OCI-LY7 (cell line): ENCODE data around the gene MAN1A2. TPM values are rescaled to one million over a fixed set of nuclear protein-coding genes. Genes with fewer than 3 reads are reported as not detected.

ENCODE experiments used
- BruUV-seq: library from RNA; stranded (reverse); fragments of 400-500 nt; replicated peaks from 2 replicates; lab custom pipeline; 2021; lab: Mats Ljungman, UMichigan
- CTCF ChIA-PET: fragments of 300-600 bp; sonication (Branson Sonifier 250); formaldehyde crosslinking; loops from one replicate; lab custom pipeline; 2022; ENCODE audit warnings: antibody characterized with exemption; ENCODE audit not compliant: unreplicated experiment; lab: Charles Lee
- POLR2A ChIA-PET: fragments of 300-600 bp; sonication (Branson Sonifier 250); formaldehyde crosslinking; loops from one replicate; lab custom pipeline; 2022; ENCODE audit warnings: antibody characterized with exemption; lab: Charles Lee
- DNase-seq: peaks from one replicate; pipeline ENCODE4 v3.0.0-alpha.2; 2015; ENCODE audit warnings: low spot score
- H2AFZ ChIP-seq: fragments of 200-600 bp; sonication (generic), shearing (Covaris generic); 2 replicates; pipeline ENCODE4 v1.6.1; 2014; ENCODE audit warnings: mild to moderate bottlenecking, antibody characterized with exemption, low read length, moderate library complexity
- H3K27ac ChIP-seq: fragments of 200-600 bp; sonication (generic); 2 replicates; pipeline ENCODE4 v1.5.1; 2014; ENCODE audit warnings: mixed run types, low read depth, mild to moderate bottlenecking, moderate library complexity, low read length, inconsistent platforms; ENCODE audit not compliant: poor library complexity, severe bottlenecking
- H3K36me3 ChIP-seq: fragments of 200-600 bp; sonication (generic); 2 replicates; pipeline ENCODE4 v1.6.1; 2014; ENCODE audit warnings: mild to moderate bottlenecking, antibody characterized with exemption, low read length, moderate library complexity, mixed read lengths; ENCODE audit not compliant: insufficient read depth
- H3K4me1 ChIP-seq: fragments of 200-600 bp; sonication (generic); 2 replicates; pipeline ENCODE4 v1.5.1; 2014; ENCODE audit warnings: mild to moderate bottlenecking, low read length; ENCODE audit not compliant: insufficient read depth, poor library complexity, severe bottlenecking
- H3K4me2 ChIP-seq: fragments of 200-600 bp; sonication (generic); 2 replicates; pipeline ENCODE4 v1.6.1; 2014; ENCODE audit warnings: mild to moderate bottlenecking, low read length
- H3K4me3 ChIP-seq: fragments of 200-600 bp; sonication (generic); 2 replicates; pipeline ENCODE4 v1.5.1; 2014; ENCODE audit warnings: mild to moderate bottlenecking, low read depth, low read length; ENCODE audit not compliant: poor library complexity, severe bottlenecking
- H3K79me2 ChIP-seq: fragments of 200-600 bp; sonication (generic); 2 replicates; pipeline ENCODE4 v1.6.1; 2016; ENCODE audit warnings: low read depth, mild to moderate bottlenecking, low read length, moderate library complexity, mixed read lengths; ENCODE audit not compliant: insufficient read depth
- H3K9me2 ChIP-seq: fragments of 200-600 bp; sonication (generic); 2 replicates; pipeline ENCODE4 v1.6.1; 2016; ENCODE audit warnings: mild to moderate bottlenecking, low read length, mixed read lengths; ENCODE audit not compliant: insufficient read depth
- H3K9me3 ChIP-seq: fragments of 200-600 bp; sonication (generic); 2 replicates; pipeline ENCODE4 v1.6.1; 2014; ENCODE audit warnings: mild to moderate bottlenecking, mixed run types, low read length, mixed read lengths
- H4K20me1 ChIP-seq: fragments of 200-600 bp; sonication (generic); 2 replicates; pipeline ENCODE4 v1.6.1; 2014; ENCODE audit warnings: mild to moderate bottlenecking, antibody characterized with exemption, low read length, moderate library complexity, mixed read lengths; ENCODE audit not compliant: insufficient read depth
- CTCF ChIP-seq: fragments of 200-600 bp; sonication (generic); conservative IDR thresholded peaks from 2 replicates; pipeline ENCODE4 v1.5.1; 2014; ENCODE audit warnings: mild to moderate bottlenecking, antibody characterized with exemption, low read length, moderate library complexity, mixed read lengths
- EZH2phosphoT487 ChIP-seq: fragments of 200-600 bp; sonication (generic); IDR thresholded peaks from 2 replicates; pipeline ENCODE4 v1.6.1; 2018; ENCODE audit warnings: low read depth, borderline replicate concordance, mild to moderate bottlenecking, mixed run types, antibody characterized with exemption, low read length, moderate library complexity, mixed read lengths
- intact Hi-C: fragments of 100-400 bp; cut with micrococcal nuclease; formaldehyde crosslinking; loops from one replicate; pipeline ENCODE4 v1.10.0; 2022; ENCODE audit not compliant: unreplicated experiment
- total RNA-seq, 2 experiments: library from RNA; depleted of rRNA in 1 of 2; stranded (reverse); fragments of >200 nt in 1 of 2; shearing (Covaris generic) in 1 of 2; gene quantifications; 2 replicates each; pipeline ENCODE4 v1.2.3, GENCODE V29; 2014 to 2022

The MAN1A2 gene
- total RNA-seq, 2 experiments from 2014 or later, result 16.1 to 27.5 TPM

- Histone ChIP-seq H3K4me3 (no peak overlapping the region), H3K79me2 (no peaks in the 10 kb centered on the region), H3K9me2 (no peaks in the 10 kb centered on the region), H3K4me2 (no peak overlapping the region), H2AFZ (no peak overlapping the region), H3K9me3 (no peaks in the 10 kb centered on the region; the same call in 1 of the 2 replicates), H3K27ac (no peak overlapping the region), H4K20me1 (no peaks in the 10 kb centered on the region), H3K36me3 (no peaks in the 10 kb centered on the region), H3K4me1 (peaks cover 7% of the 10 kb centered on the region)
- TF ChIP-seq EZH2phosphoT487 (no peak), CTCF (no peak)
- ChIA-PET POLR2A (interaction anchor here (0.8 kb wide), 1 partner anchor 10 kb away, joined by 5 read pairs; no protein-coding TSS in a partner anchor), CTCF (no interaction called here)
- intact Hi-C loops, result no loop called here
- no peak for DNase-seq
- BruUV-seq, result no TSS peak
Observed at GRCh38 chr1:117561071-117561470, 193.8 kb downstream of the MAN1A2 start.

- H3K4me3 ChIP-seq, result no peak overlapping the region
- H3K9me2 ChIP-seq, result no peaks in the 10 kb centered on the region
- H3K79me2 ChIP-seq, result no peaks in the 10 kb centered on the region
- H2AFZ ChIP-seq, result no peak overlapping the region
- no TSS peak for BruUV-seq
- TF ChIP-seq EZH2phosphoT487, result no peak
- no peak for TF ChIP-seq CTCF
- H4K20me1 ChIP-seq, result no peaks in the 10 kb centered on the region
- intact Hi-C loops, result no loop called here
- H3K27ac ChIP-seq, result no peak overlapping the region
- H3K4me2 ChIP-seq, result no peak overlapping the region
- CTCF ChIA-PET, result no interaction called here
- H3K36me3 ChIP-seq, result no peaks in the 10 kb centered on the region
- H3K9me3 ChIP-seq, result no peaks in the 10 kb centered on the region; the same call in 1 of the 2 replicates
- H3K4me1 ChIP-seq, result peaks cover 2% of the 10 kb centered on the region
- DNase-seq, result no peak
- POLR2A ChIA-PET, result interaction anchor here (1.1 kb wide), 1 partner anchor 10 kb away, joined by 4 read pairs; no protein-coding TSS in a partner anchor
Observed at GRCh38 chr1:117561551-117561950, 194.3 kb downstream of the MAN1A2 start.
